ENCODE measurements around the gene OTUB1. TPM values are rescaled to one million over a fixed set of nuclear protein-coding genes. Genes with fewer than 3 reads are reported as not detected.
A peak's percentile ranks its signal among the peaks of the same experiment; 100 is the strongest.

OTUB1 gene
- total and polyA plus RNA-seq, 9 of the 15 experiments (the other 6 are each of a cell fraction or from before 2014, with no cell fraction given) = 29.5 to 134 (median 66.1) TPM

DNA sequence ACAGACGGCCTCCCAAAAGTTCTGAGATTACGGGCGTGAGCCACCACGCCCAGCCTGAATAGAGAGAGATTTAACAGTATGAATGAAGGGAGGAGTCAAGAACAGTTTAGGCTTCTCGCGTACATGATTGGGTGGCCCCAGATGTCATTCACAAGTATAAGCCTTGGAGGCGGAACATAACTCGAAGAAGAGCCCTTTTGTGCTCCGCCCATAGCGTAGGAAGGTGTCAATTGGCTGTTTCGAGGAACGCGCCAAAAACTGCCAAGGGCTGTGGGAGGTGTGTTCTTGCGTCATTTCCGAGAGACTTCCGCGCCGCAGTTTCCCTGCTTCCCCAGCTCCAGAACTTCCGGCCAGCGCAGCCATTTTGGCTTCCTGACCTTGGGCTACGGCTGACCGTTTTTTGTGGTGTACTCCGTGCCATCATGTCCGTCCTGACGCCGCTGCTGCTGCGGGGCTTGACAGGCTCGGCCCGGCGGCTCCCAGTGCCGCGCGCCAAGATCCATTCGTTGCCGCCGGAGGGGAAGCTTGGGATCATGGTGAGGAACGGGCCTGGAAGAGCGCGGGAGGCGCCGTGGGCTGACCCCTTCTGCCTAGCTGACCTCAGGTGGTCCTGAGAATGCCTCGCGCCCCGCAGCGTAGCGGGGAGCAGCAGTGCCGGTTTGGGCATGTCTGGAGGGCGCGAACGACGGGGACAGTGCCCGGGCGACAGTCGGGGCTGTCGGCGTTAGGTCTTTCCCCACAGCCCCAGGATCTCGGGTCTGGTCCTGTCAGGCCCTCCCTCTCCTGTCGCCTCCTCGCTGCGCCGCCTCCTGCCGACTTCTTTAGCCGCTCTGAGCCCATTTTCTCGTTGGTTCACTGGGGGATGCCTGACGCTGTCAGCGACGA, 11.7 kb upstream of the OTUB1 start, which contains the start of gene COX8A (continued):
- peak; percentile 51 to 79; a peak in 2 of 4 replicates for TF ChIP-seq SIN3A (IDR thresholded peaks at IDR 0.05; ENCODE audit: borderline replicate concordance in 2 of 2, control insufficient read depth in 1 of 2, low read depth in 2 of 2, low read length in 2 of 2)
- TF ChIP-seq, protein P1, sequence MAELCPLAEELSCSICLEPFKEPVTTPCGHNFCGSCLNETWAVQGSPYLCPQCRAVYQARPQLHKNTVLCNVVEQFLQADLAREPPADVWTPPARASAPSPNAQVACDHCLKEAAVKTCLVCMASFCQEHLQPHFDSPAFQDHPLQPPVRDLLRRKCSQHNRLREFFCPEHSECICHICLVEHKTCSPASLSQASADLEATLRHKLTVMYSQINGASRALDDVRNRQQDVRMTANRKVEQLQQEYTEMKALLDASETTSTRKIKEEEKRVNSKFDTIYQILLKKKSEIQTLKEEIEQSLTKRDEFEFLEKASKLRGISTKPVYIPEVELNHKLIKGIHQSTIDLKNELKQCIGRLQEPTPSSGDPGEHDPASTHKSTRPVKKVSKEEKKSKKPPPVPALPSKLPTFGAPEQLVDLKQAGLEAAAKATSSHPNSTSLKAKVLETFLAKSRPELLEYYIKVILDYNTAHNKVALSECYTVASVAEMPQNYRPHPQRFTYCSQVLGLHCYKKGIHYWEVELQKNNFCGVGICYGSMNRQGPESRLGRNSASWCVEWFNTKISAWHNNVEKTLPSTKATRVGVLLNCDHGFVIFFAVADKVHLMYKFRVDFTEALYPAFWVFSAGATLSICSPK (IDR thresholded peaks at IDR 0.05; ENCODE audit: borderline replicate concordance) = no peak
- peak; percentile 96 for TF ChIP-seq NFRKB (IDR thresholded peaks at IDR 0.05; ENCODE audit: low read depth)
- no peak for TF ChIP-seq CBFA2T2 (conservative IDR thresholded peaks at IDR 0.05)
- peak; percentile 87 for TF ChIP-seq JUND (IDR thresholded peaks at IDR 0.05; ENCODE audit: borderline replicate concordance, low read depth, low read length)
- TF ChIP-seq JUND (tag; IDR thresholded peaks at IDR 0.05; ENCODE audit: borderline replicate concordance, low read depth, low read length) = peak; percentile 76; the same call in 2 of the 3 replicates
- TF ChIP-seq, protein P2, sequence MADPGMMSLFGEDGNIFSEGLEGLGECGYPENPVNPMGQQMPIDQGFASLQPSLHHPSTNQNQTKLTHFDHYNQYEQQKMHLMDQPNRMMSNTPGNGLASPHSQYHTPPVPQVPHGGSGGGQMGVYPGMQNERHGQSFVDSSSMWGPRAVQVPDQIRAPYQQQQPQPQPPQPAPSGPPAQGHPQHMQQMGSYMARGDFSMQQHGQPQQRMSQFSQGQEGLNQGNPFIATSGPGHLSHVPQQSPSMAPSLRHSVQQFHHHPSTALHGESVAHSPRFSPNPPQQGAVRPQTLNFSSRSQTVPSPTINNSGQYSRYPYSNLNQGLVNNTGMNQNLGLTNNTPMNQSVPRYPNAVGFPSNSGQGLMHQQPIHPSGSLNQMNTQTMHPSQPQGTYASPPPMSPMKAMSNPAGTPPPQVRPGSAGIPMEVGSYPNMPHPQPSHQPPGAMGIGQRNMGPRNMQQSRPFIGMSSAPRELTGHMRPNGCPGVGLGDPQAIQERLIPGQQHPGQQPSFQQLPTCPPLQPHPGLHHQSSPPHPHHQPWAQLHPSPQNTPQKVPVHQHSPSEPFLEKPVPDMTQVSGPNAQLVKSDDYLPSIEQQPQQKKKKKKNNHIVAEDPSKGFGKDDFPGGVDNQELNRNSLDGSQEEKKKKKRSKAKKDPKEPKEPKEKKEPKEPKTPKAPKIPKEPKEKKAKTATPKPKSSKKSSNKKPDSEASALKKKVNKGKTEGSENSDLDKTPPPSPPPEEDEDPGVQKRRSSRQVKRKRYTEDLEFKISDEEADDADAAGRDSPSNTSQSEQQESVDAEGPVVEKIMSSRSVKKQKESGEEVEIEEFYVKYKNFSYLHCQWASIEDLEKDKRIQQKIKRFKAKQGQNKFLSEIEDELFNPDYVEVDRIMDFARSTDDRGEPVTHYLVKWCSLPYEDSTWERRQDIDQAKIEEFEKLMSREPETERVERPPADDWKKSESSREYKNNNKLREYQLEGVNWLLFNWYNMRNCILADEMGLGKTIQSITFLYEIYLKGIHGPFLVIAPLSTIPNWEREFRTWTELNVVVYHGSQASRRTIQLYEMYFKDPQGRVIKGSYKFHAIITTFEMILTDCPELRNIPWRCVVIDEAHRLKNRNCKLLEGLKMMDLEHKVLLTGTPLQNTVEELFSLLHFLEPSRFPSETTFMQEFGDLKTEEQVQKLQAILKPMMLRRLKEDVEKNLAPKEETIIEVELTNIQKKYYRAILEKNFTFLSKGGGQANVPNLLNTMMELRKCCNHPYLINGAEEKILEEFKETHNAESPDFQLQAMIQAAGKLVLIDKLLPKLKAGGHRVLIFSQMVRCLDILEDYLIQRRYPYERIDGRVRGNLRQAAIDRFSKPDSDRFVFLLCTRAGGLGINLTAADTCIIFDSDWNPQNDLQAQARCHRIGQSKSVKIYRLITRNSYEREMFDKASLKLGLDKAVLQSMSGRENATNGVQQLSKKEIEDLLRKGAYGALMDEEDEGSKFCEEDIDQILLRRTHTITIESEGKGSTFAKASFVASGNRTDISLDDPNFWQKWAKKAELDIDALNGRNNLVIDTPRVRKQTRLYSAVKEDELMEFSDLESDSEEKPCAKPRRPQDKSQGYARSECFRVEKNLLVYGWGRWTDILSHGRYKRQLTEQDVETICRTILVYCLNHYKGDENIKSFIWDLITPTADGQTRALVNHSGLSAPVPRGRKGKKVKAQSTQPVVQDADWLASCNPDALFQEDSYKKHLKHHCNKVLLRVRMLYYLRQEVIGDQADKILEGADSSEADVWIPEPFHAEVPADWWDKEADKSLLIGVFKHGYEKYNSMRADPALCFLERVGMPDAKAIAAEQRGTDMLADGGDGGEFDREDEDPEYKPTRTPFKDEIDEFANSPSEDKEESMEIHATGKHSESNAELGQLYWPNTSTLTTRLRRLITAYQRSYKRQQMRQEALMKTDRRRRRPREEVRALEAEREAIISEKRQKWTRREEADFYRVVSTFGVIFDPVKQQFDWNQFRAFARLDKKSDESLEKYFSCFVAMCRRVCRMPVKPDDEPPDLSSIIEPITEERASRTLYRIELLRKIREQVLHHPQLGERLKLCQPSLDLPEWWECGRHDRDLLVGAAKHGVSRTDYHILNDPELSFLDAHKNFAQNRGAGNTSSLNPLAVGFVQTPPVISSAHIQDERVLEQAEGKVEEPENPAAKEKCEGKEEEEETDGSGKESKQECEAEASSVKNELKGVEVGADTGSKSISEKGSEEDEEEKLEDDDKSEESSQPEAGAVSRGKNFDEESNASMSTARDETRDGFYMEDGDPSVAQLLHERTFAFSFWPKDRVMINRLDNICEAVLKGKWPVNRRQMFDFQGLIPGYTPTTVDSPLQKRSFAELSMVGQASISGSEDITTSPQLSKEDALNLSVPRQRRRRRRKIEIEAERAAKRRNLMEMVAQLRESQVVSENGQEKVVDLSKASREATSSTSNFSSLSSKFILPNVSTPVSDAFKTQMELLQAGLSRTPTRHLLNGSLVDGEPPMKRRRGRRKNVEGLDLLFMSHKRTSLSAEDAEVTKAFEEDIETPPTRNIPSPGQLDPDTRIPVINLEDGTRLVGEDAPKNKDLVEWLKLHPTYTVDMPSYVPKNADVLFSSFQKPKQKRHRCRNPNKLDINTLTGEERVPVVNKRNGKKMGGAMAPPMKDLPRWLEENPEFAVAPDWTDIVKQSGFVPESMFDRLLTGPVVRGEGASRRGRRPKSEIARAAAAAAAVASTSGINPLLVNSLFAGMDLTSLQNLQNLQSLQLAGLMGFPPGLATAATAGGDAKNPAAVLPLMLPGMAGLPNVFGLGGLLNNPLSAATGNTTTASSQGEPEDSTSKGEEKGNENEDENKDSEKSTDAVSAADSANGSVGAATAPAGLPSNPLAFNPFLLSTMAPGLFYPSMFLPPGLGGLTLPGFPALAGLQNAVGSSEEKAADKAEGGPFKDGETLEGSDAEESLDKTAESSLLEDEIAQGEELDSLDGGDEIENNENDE (IDR thresholded peaks at IDR 0.05; ENCODE audit: low read depth, low read length) = no peak
- TF ChIP-seq HDAC2 (IDR thresholded peaks at IDR 0.05) = no peak; the same call in 1 of the 2 replicates
- peak; percentile 88 for TF ChIP-seq POLR2H (tag; IDR thresholded peaks at IDR 0.05; ENCODE audit: low read depth)
- peak; percentile 79 for TF ChIP-seq KDM5B (IDR thresholded peaks at IDR 0.05; ENCODE audit: insufficient replicate concordance, low read depth, low read length)
- TF ChIP-seq, protein P3, sequence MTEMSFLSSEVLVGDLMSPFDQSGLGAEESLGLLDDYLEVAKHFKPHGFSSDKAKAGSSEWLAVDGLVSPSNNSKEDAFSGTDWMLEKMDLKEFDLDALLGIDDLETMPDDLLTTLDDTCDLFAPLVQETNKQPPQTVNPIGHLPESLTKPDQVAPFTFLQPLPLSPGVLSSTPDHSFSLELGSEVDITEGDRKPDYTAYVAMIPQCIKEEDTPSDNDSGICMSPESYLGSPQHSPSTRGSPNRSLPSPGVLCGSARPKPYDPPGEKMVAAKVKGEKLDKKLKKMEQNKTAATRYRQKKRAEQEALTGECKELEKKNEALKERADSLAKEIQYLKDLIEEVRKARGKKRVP (CRISPR knock-in tag; IDR thresholded peaks at IDR 0.05) = peak; percentile 78
- TF ChIP-seq PHB (CRISPR knock-in tag; IDR thresholded peaks at IDR 0.05) = no peak

Measured in K562 (cell line).